ENCODE measurements around the gene TFPI.
"Not testable (repeated sequence)": the region's sequence is repeated elsewhere in the genome, so short reads cannot be mapped to it uniquely, and the experiment has no call there.

TFPI gene

DNA sequence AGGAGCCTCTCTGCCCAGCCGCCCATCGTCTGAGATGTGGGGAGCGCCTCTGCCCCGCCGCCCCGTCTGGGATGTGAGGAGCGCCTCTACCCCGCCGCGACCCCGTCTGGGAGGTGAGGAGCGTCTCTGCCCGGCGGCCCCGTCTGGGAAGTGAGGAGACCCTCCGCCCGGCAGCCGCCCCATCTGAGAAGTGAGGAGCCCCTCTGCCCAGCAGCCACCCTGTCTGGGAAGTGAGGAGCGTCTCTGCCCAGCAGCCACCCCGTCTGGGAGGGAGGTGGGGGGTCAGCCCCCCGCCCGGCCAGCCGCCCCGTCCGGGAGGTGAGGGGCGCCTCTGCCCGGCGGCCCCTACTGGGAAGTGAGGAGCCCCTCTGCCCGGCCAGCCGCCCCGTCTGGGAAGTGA lies 2.3 kb upstream of the TFPI start:
- H3K27ac ChIP-seq (replicated peaks; ENCODE audit: low read length); H2BK15ac ChIP-seq (ENCODE audit: low read length); H3K79me1 ChIP-seq (ENCODE audit: low read depth, low read length); H3K4me2 ChIP-seq (ENCODE audit: insufficient read depth, low read length, poor library complexity, severe bottlenecking); H3K14ac ChIP-seq (ENCODE audit: low read length); DNase-seq (ENCODE audit: low spot score); H2BK120ac ChIP-seq (ENCODE audit: low read depth, low read length); H3K4ac ChIP-seq (ENCODE audit: low read length); H2BK5ac ChIP-seq (ENCODE audit: low read length); H2AK5ac ChIP-seq (ENCODE audit: low read depth, low read length); H3K27me3 ChIP-seq (ENCODE audit: control insufficient read depth in 3 of 3, insufficient read depth in 3 of 3, low read depth in 1 of 3, low read length in 3 of 3); H3K18ac ChIP-seq (ENCODE audit: low read length); H2BK12ac ChIP-seq (ENCODE audit: low read length); H3K4me1 ChIP-seq (ENCODE audit: control insufficient read depth in 2 of 2, insufficient read depth in 1 of 2, low read depth in 1 of 2, low read length in 2 of 2); H3K23ac ChIP-seq (ENCODE audit: low read depth, low read length, poor library complexity); H3K9ac ChIP-seq (ENCODE audit: low read depth, low read length, poor library complexity); H2AFZ ChIP-seq (ENCODE audit: low read length); H3K9me3 ChIP-seq (replicated peaks in 1 of 2; ENCODE audit: control insufficient read depth in 2 of 2, insufficient read depth in 1 of 2, low read depth in 1 of 2, low read length in 2 of 2); H3K4me3 ChIP-seq (ENCODE audit: low read length in 2 of 2); H4K8ac ChIP-seq (ENCODE audit: low read depth, low read length); H3K36me3 ChIP-seq (replicated peaks in 1 of 2; ENCODE audit: control insufficient read depth in 2 of 2, insufficient read depth in 2 of 2, low read length in 2 of 2); H4K91ac ChIP-seq (ENCODE audit: low read depth, low read length, poor library complexity): not testable (repeated sequence)
- no CpG with 5 or more reads among the region's 31 CpGs for WGBS, 2 donors (ENCODE audit: extremely low coverage in 2 of 2, insufficient read length in 2 of 2, insufficient replicate concordance in 1 of 2)

DNA sequence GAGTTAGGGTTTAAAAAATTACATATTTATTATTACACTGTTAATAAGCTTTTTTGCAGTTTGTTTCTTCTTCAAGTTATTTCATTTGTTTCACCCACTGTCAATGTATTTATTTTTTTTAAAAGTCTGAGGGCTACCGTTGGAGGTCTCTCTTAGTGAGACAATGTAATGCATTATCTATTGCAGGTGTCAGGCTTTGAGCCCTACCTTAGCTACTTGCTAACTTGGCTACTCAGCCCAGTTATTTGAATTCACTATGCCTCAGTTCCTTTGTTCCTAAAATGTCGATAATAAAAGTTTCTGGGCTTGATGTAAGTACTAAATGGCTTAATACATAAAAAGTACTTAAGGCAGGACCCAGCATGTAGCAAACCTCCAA lies 458 bp upstream of the TFPI start:
- no peak for DNase-seq (ENCODE audit: low spot score)

DNA sequence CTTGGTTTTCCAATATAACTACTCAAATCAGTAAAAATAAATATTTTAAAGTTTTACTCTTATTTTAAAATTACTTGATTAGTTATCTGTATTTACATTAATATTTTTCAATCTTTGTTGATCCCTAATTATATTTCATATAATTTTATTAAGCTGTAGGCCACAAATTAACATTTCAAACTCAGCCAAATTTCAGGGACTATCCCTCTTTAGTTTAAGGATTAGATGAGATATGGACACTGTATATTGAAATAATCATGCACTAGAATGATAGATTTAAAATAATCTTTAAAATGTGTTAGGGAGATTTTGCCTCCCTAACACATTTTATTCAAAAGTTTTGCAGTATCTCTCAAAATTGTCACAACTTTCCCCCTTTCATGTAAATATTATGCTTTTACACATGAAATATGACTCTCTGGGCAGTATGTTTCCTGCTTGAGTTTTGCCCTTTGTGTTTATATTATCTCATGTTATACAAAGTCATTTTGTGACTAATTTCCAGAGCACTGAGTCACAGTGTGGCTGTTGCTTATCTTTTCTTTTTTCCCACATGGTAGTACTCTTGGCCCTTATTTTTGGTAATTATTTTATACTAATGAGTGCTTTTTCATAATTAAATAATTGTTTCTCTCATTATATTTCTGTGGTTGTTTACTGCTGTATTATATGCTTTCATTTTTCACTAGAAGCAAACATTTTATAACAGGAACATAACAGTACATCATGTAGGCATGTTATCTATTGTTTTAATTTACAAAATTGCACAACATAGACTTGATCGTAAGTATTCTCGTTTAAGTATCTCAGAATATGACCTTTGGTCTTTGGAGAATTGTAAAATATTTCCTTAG lies 1.2 kb downstream of the TFPI start:
- no peak overlapping the region for H3K4me2 ChIP-seq (ENCODE audit: insufficient read depth, low read length, poor library complexity, severe bottlenecking)
- no peak overlapping the region for H2BK12ac ChIP-seq (ENCODE audit: low read length)
- H3K27ac ChIP-seq (replicated peaks; ENCODE audit: low read length): no peak overlapping the region
- DNase-seq (ENCODE audit: low spot score): no peak
- H2BK120ac ChIP-seq (ENCODE audit: low read depth, low read length): no peak overlapping the region
- H4K8ac ChIP-seq (ENCODE audit: low read depth, low read length): no peak overlapping the region
- H3K14ac ChIP-seq (ENCODE audit: low read length): no peak overlapping the region
- no CpG with 5 or more reads among the region's 2 CpGs for WGBS, 2 donors (ENCODE audit: extremely low coverage in 2 of 2, insufficient read length in 2 of 2, insufficient replicate concordance in 1 of 2)
- H4K91ac ChIP-seq (ENCODE audit: low read depth, low read length, poor library complexity): no peak overlapping the region
- H3K9ac ChIP-seq (ENCODE audit: low read depth, low read length, poor library complexity): no peak overlapping the region
- H3K79me1 ChIP-seq (ENCODE audit: low read depth, low read length): no peaks in the 10 kb centered on the region
- H3K23ac ChIP-seq (ENCODE audit: low read depth, low read length, poor library complexity): no peak overlapping the region
- H3K36me3 ChIP-seq (replicated peaks in 1 of 2; ENCODE audit: control insufficient read depth in 2 of 2, insufficient read depth in 2 of 2, low read length in 2 of 2): no peaks in the 10 kb centered on the region
- H2BK5ac ChIP-seq (ENCODE audit: low read length): no peak overlapping the region
- H3K27me3 ChIP-seq (ENCODE audit: control insufficient read depth in 3 of 3, insufficient read depth in 3 of 3, low read depth in 1 of 3, low read length in 3 of 3): no peaks in the 10 kb centered on the region
- peak overlapping the region in 1 of 2 donors; percentile 44 for H3K4me3 ChIP-seq (ENCODE audit: low read length in 2 of 2)
- H3K9me3 ChIP-seq (replicated peaks in 1 of 2; ENCODE audit: control insufficient read depth in 2 of 2, insufficient read depth in 1 of 2, low read depth in 1 of 2, low read length in 2 of 2): peaks cover 0 to 5% of the 10 kb centered on the region in 2 donors
- H3K4me1 ChIP-seq (ENCODE audit: control insufficient read depth in 2 of 2, insufficient read depth in 1 of 2, low read depth in 1 of 2, low read length in 2 of 2): no peaks in the 10 kb centered on the region
- H2AK5ac ChIP-seq (ENCODE audit: low read depth, low read length): no peak overlapping the region
- no peak overlapping the region for H3K18ac ChIP-seq (ENCODE audit: low read length)
- peak overlapping the region; percentile 46 for H2AFZ ChIP-seq (ENCODE audit: low read length)
- H3K4ac ChIP-seq (ENCODE audit: low read length): no peak overlapping the region
- H2BK15ac ChIP-seq (ENCODE audit: low read length): no peak overlapping the region

More for the DNA sequence above, 458 bp upstream of the TFPI start:
- Histone ChIP-seq H3K23ac (ENCODE audit: low read depth, low read length, poor library complexity) (no peak overlapping the region), H3K9ac (ENCODE audit: low read depth, low read length, poor library complexity) (no peak overlapping the region), H3K36me3 (replicated peaks in 1 of 2; ENCODE audit: control insufficient read depth in 2 of 2, insufficient read depth in 2 of 2, low read length in 2 of 2) (no peaks in the 10 kb centered on the region), H3K4me1 (ENCODE audit: control insufficient read depth in 2 of 2, insufficient read depth in 1 of 2, low read depth in 1 of 2, low read length in 2 of 2) (no peaks in the 10 kb centered on the region), H3K4me3 (ENCODE audit: low read length in 2 of 2) (no peak overlapping the region), H2BK5ac (ENCODE audit: low read length) (no peak overlapping the region), H2BK12ac (ENCODE audit: low read length) (no peak overlapping the region), H4K91ac (ENCODE audit: low read depth, low read length, poor library complexity) (no peak overlapping the region), H3K27ac (replicated peaks; ENCODE audit: low read length) (no peak overlapping the region), H3K4ac (ENCODE audit: low read length) (no peak overlapping the region), H2AFZ (ENCODE audit: low read length) (peak overlapping the region; percentile 84), H3K18ac (ENCODE audit: low read length) (no peak overlapping the region), H3K79me1 (ENCODE audit: low read depth, low read length) (no peaks in the 10 kb centered on the region), H3K14ac (ENCODE audit: low read length) (no peak overlapping the region), H2BK120ac (ENCODE audit: low read depth, low read length) (no peak overlapping the region), H2AK5ac (ENCODE audit: low read depth, low read length) (no peak overlapping the region), H3K27me3 (ENCODE audit: control insufficient read depth in 3 of 3, insufficient read depth in 3 of 3, low read depth in 1 of 3, low read length in 3 of 3) (no peaks in the 10 kb centered on the region), H4K8ac (ENCODE audit: low read depth, low read length) (no peak overlapping the region), H2BK15ac (ENCODE audit: low read length) (no peak overlapping the region), H3K9me3 (replicated peaks in 1 of 2; ENCODE audit: control insufficient read depth in 2 of 2, insufficient read depth in 1 of 2, low read depth in 1 of 2, low read length in 2 of 2) (peaks cover 0 to 5% of the 10 kb centered on the region in 2 donors), H3K4me2 (ENCODE audit: insufficient read depth, low read length, poor library complexity, severe bottlenecking) (no peak overlapping the region)
- no CpG with 5 or more reads among the region's 2 CpGs for WGBS, 2 donors (ENCODE audit: extremely low coverage in 2 of 2, insufficient read length in 2 of 2, insufficient replicate concordance in 1 of 2)

DNA sequence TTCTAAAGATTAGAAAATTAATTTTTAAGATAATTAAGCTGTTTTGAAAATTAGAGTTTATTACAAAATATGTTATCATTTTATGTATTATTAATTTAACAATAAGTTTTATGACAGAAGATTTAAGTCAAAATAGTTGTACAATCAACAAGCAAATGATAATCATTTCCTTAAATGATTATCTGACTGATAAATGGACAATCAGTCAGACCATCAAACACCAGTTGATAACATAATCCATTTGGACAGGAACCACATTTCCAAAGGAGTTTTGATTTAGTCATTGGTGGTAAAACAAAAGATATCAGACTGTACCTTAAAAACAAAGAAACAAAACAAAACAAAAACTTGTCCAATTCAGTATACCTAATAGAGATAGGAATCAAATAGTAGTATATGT lies 1.9 kb downstream of the TFPI start:
- no peak overlapping the region for H2BK120ac ChIP-seq (ENCODE audit: low read depth, low read length)
- H3K14ac ChIP-seq (ENCODE audit: low read length): no peak overlapping the region
- H4K8ac ChIP-seq (ENCODE audit: low read depth, low read length): no peak overlapping the region
- no peaks in the 10 kb centered on the region for H3K36me3 ChIP-seq (replicated peaks in 1 of 2; ENCODE audit: control insufficient read depth in 2 of 2, insufficient read depth in 2 of 2, low read length in 2 of 2)
- no peak overlapping the region for H4K91ac ChIP-seq (ENCODE audit: low read depth, low read length, poor library complexity)
- no peak overlapping the region for H3K18ac ChIP-seq (ENCODE audit: low read length)
- no peaks in the 10 kb centered on the region for H3K79me1 ChIP-seq (ENCODE audit: low read depth, low read length)
- H3K4me2 ChIP-seq (ENCODE audit: insufficient read depth, low read length, poor library complexity, severe bottlenecking): no peak overlapping the region
- no peaks in the 10 kb centered on the region for H3K4me1 ChIP-seq (ENCODE audit: control insufficient read depth in 2 of 2, insufficient read depth in 1 of 2, low read depth in 1 of 2, low read length in 2 of 2)
- no peak overlapping the region for H2AFZ ChIP-seq (ENCODE audit: low read length)
- H3K23ac ChIP-seq (ENCODE audit: low read depth, low read length, poor library complexity): no peak overlapping the region
- no peak overlapping the region for H3K4ac ChIP-seq (ENCODE audit: low read length)
- no peak overlapping the region for H3K4me3 ChIP-seq (ENCODE audit: low read length in 2 of 2)
- H3K27ac ChIP-seq (replicated peaks; ENCODE audit: low read length): no peak overlapping the region
- H2BK5ac ChIP-seq (ENCODE audit: low read length): no peak overlapping the region
- H2BK15ac ChIP-seq (ENCODE audit: low read length): no peak overlapping the region
- no peak overlapping the region for H2BK12ac ChIP-seq (ENCODE audit: low read length)
- DNase-seq (ENCODE audit: low spot score): no peak
- H3K9ac ChIP-seq (ENCODE audit: low read depth, low read length, poor library complexity): no peak overlapping the region
- H2AK5ac ChIP-seq (ENCODE audit: low read depth, low read length): no peak overlapping the region
- no peaks in the 10 kb centered on the region for H3K27me3 ChIP-seq (ENCODE audit: control insufficient read depth in 3 of 3, insufficient read depth in 3 of 3, low read depth in 1 of 3, low read length in 3 of 3)
- peaks cover 0 to 5% of the 10 kb centered on the region in 2 donors for H3K9me3 ChIP-seq (replicated peaks in 1 of 2; ENCODE audit: control insufficient read depth in 2 of 2, insufficient read depth in 1 of 2, low read depth in 1 of 2, low read length in 2 of 2)
